DMS 273 treated with DMSO at 0.1 percent for 48 hours (cell line): ENCODE data around the gene PRLH.
"Not testable (repeated sequence)": the region's sequence is repeated elsewhere in the genome, so short reads cannot be mapped to it uniquely, and the experiment has no call there.

Experiments
- DNase-seq: peaks from one replicate; lab custom pipeline; 2025; lab: John Stamatoyannopoulos, UW

The PRLH gene

GRCh38 chr2:237601453-237602116 is 35.2 kb downstream of the PRLH start:
- DNase-seq, result no peak

DNA sequence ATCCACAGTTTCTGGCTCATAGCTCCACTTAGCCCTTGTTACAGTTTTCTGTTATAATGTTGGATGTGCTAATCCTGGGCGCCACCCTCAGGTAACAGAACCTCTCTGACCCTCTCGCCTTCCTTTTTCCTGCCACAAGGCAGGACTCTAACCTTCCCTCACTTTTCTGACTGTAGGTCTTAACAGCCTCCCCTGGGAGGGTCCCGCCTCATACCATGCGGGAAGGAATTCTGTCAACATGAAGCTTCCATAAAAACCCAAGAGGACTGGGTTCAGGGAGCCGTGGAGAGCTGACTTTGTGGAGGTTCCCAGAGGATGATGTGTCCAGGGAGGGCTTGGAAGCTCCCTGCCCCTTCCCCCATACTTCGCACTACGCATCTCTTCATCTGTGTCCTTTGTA is 36.0 kb downstream of the PRLH start:
- DNase-seq, result no peak

- no peak for DNase-seq
Measured at GRCh38 chr2:237603049-237603717, 36.8 kb downstream of the PRLH start.

- DNase-seq, result no peak
Measured at GRCh38 chr2:237603718-237604362, 37.5 kb downstream of the PRLH start.

DNA sequence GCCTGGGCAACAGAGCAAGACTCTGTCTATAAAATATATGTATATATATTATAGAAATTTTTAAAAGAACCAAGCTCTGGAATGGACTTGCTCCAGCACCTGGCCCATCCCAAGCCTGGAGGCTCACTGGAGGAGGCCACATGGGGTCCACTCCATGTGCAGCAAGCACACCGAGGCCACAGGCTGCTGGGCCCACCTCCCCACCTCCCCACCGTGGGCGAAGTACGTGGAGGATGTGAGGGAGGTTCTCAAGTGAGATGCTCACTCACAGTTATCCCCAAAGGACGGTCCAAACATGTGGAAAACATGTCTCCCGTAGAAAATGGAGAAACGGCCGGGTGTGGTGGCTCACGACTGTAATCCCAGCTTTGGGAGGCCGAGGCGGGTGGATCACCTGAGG is 38.0 kb downstream of the PRLH start:
- no peak for DNase-seq

GRCh38 chr2:237604960-237605359 is 38.6 kb downstream of the PRLH start:
- no peak for DNase-seq

DNA sequence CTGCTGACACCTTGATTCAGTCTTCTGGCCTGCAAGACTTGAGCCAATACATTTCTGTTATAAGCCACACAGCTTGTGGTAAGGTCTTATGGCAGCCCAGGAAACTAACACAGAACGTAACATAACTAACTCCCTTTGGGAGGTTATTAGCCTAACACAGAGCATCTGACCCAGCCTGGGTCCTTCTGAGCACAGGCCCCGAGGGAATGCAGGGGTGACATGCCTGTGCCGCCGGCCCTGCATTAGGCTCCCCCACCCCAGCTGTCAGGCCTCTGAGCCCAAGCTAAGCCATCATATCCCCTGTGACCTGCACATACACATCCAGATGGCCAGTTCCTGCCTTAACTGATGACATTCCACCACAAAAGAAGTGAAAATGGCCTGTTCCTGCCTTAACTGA is 40.1 kb downstream of the PRLH start:
- DNase-seq, result not testable (repeated sequence)

DNA sequence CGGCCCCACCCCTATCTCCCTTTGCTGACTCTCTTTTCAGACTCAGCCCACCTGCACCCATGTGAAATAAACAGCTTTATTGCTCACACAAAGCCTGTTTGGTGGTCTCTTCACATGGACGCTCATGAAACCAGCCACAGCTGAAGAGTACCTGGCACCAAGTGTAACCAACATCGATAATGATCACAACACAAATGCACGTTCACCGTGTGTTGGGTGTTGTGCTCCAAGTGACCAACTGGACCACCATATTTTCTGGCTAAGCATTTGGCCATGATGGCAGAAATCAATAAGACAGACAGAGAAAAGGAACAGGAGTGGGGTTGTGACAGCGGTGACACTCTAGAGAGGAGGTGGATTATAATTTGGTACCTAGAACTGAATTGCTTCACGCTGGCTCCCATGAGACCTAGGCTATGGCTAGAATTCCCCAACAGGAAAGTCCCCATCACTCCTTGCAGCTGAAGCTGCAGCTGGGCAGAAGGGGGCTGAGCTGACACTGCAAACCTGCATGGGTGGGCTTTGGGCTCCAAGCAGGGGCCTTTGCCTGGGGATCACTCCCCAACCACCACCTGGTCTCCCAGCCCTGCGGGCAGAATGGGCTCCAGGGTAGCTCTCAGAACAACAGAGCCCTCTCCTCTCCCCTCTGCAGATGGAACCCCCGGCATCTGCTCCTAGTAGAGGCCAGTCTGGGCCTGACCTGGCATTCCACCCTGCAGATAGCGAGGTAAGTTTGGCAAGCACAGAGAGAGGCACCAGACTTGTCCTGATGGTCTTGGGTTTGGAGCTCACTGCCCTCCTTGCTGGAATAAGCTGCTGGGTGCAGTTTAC is 46.4 kb downstream of the PRLH start:
- no peak for DNase-seq

- no peak for DNase-seq
Measured at GRCh38 chr2:237613679-237614078, 47.3 kb downstream of the PRLH start.

DNA sequence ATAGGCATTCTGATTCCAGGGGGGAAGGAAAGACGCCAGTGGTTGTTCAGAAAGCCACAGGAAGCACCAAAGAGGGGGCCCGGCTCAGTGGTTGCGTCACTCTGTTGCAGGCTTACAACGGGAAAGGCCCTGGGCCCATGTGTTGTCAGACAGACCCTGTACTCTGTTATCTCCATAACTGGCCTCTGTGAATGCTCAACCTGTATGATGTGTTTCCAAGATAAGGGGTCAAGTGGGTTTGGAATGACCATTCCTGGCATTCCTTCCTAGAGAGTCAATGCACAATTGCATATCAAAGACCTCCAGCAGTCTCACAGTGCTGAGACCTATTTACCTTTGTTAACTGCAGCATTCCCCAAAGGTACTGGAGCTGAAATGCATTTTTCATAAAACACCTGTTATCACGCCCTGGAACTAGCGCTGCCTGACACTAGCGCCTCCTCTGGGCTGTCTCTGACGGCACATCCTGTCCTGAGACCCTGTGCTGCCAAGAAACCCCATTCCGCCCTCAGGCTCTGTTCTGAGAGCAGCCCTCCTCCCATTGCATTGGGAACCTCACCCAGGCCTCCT is 47.9 kb downstream of the PRLH start:
- DNase-seq, result peak; percentile 84

DNA sequence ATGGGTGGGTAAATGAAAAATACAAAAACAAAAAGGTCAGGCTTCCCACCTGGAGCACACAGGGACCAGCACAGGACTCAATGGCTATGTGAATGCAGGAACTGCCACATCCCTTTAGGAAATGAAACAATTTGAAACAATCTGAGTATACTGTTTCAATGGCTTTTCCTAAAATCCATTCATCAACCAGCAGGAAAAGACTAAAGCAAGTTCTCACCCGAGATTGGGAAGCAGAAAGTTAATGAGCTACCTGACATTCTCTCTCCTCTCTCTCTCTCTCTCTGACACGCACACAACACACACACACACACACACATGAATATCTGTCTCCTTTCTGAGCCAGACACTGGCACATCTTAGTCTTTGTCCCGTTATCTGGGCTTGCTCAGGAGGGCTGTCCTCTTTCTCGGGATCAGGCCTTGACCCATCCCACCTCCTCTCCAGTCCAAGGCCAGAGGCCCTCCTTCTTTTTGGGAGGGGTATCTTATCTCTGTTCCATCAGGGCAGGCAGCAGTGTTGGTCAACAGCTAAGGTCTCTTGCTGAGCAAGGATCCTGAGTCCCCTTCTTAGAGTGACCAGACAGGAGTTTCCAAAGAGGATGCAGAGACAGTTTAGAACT is 49.4 kb downstream of the PRLH start:
- DNase-seq, result no peak

DNA sequence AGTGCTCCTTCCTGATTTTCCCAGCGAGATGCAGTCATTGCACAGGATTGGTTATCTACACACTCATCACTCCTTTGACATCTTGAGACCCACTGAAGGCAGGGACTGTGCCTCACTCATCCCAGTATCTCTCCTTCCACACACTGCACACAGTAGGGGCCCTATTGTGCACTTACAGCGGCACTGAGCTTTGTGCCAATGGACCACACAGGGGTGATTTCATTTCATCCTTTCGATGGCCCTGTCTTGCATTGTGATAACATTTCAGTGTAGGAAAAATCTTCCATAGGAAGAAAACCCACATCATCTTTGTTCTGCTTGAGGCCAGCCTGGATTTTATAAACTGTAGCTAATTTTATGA is 50.0 kb downstream of the PRLH start:
- DNase-seq, result no peak
